Prostate gland (tissue), 2 donors: ENCODE results near the gene CACNG5.

Source experiments
- CTCF ChIP-seq, 4 experiments: fragments of 200-600 bp in 2 of 4; fragments of 450-650 bp in 2 of 4; sonication (generic) in 2 of 4; IDR thresholded peaks; 1 replicate in 3 of 4; 2 replicates in 1 of 4; pipeline ENCODE4 v1.5.1; 2016 to 2019; ENCODE audit warnings: antibody characterized with exemption in 4 of 4, mild to moderate bottlenecking in 2 of 4, moderate library complexity in 2 of 4
- POLR2A ChIP-seq: fragments of 450-650 bp; IDR thresholded peaks from one replicate; pipeline ENCODE4 v1.6.1; 2016; ENCODE audit warnings: antibody characterized with exemption, mild to moderate bottlenecking
- POLR2AphosphoS5 ChIP-seq: sonication (generic); formaldehyde crosslinking; IDR thresholded peaks from one replicate; pipeline ENCODE4 v1.6.1; 2017; ENCODE audit warnings: antibody characterized with exemption

GRCh38 chr17:66849032-66849655 lies 14.2 kb downstream of the CACNG5 start:
- TF ChIP-seq CTCF (IDR thresholded peaks at IDR 0.05) (no peak), POLR2AphosphoS5 (no peak), POLR2A (no peak)
